Osteocyte (in vitro differentiated cells): ENCODE results near the gene TNFSF11. TPM values are rescaled to one million over a fixed set of nuclear protein-coding genes. Genes with fewer than 3 reads are reported as not detected.

Source experiments
- DNase-seq: peaks from one replicate; pipeline ENCODE4 v3.0.0; 2021; ENCODE audit warnings: mixed read lengths; ENCODE audit not compliant: unreplicated experiment; ENCODE audit errors: extremely low spot score
- H3K27ac Mint-ChIP-seq: one replicate; pipeline ENCODE4 v1.8.0; 2021; ENCODE audit warnings: mild to moderate bottlenecking, mixed read lengths; ENCODE audit not compliant: unreplicated experiment
- H3K27me3 Mint-ChIP-seq: one replicate; pipeline ENCODE4 v1.8.0; 2021; ENCODE audit warnings: mixed read lengths; ENCODE audit not compliant: unreplicated experiment
- H3K36me3 Mint-ChIP-seq: one replicate; pipeline ENCODE4 v1.8.0; 2021; ENCODE audit warnings: mixed read lengths; ENCODE audit not compliant: unreplicated experiment
- H3K4me1 Mint-ChIP-seq: one replicate; pipeline ENCODE4 v1.8.0; 2021; ENCODE audit warnings: mixed read lengths; ENCODE audit not compliant: unreplicated experiment
- H3K4me3 Mint-ChIP-seq: one replicate; pipeline ENCODE4 v1.8.0; 2021; ENCODE audit warnings: mild to moderate bottlenecking, moderate library complexity, mixed read lengths; ENCODE audit not compliant: unreplicated experiment
- H3K9me3 Mint-ChIP-seq: one replicate; pipeline ENCODE4 v1.8.0; 2021; ENCODE audit warnings: mixed read lengths; ENCODE audit not compliant: unreplicated experiment
- CTCF ChIP-seq: fragments of 200-600 bp; sonication (generic); IDR thresholded peaks from 2 replicates; pipeline ENCODE4 v1.5.0; 2021; ENCODE audit warnings: antibody characterized with exemption, mild to moderate bottlenecking, moderate library complexity
- long read RNA-seq: library from polyadenylated mRNA; unstranded; transcript quantifications from one replicate; pipeline ENCODE4 v2.0.0, GENCODE V29; 2021
- total RNA-seq: library from RNA; stranded (reverse); gene quantifications from 2 replicates; pipeline ENCODE4 v1.2.1, GENCODE V29; 2021

Gene TNFSF11
- total RNA-seq, result 0.26 TPM in 1 of 2 replicates, not detected in the other
- long read RNA-seq, result 0 reads

- Mint-ChIP-seq H3K4me3 (peak within 1 kb of the TSS; percentile 68), H3K27me3 (peaks cover 63% of the 10 kb centered on the region)
These were observed at the start of gene TNFSF11 for GRCh38 chr13:42574011-42574410. TSS of gene TNFSF11 (plus strand) at chr13:42574152. CDS start at chr13:42574304, 152 bp downstream.

GRCh38 chr13:42524487-42525034 is 49.4 kb upstream of the TNFSF11 start:
- peaks cover 3% of the 10 kb centered on the region for H3K4me1 Mint-ChIP-seq
- DNase-seq, result no peak
- no peak for TF ChIP-seq CTCF
- H3K36me3 Mint-ChIP-seq, result no peaks in the 10 kb centered on the region
- peaks cover 8% of the 10 kb centered on the region for H3K9me3 Mint-ChIP-seq
- no peak overlapping the region for H3K27ac Mint-ChIP-seq
- peaks cover 22% of the 10 kb centered on the region for H3K27me3 Mint-ChIP-seq
- no peak overlapping the region for H3K4me3 Mint-ChIP-seq

More at GRCh38 chr13:42574011-42574410, at the start of gene TNFSF11:
- peaks cover 11% of the 10 kb centered on the region for H3K36me3 Mint-ChIP-seq
- no peak for DNase-seq
- TF ChIP-seq CTCF, result no peak
- H3K27ac Mint-ChIP-seq, result no peak within 1 kb of the TSS
- H3K4me1 Mint-ChIP-seq, result peaks cover 10% of the 10 kb centered on the region
- peaks cover 13% of the 10 kb centered on the region for H3K9me3 Mint-ChIP-seq

GRCh38 chr13:42525035-42525504 is 48.9 kb upstream of the TNFSF11 start:
- H3K9me3 Mint-ChIP-seq, result peaks cover 7% of the 10 kb centered on the region
- no peak for TF ChIP-seq CTCF
- no peaks in the 10 kb centered on the region for H3K36me3 Mint-ChIP-seq
- peaks cover 22% of the 10 kb centered on the region for H3K27me3 Mint-ChIP-seq
- no peak overlapping the region for H3K27ac Mint-ChIP-seq
- no peak for DNase-seq
- peaks cover 3% of the 10 kb centered on the region for H3K4me1 Mint-ChIP-seq
- no peak overlapping the region for H3K4me3 Mint-ChIP-seq

GRCh38 chr13:42526276-42526675 is 47.7 kb upstream of the TNFSF11 start:
- no peak for DNase-seq
- Mint-ChIP-seq H3K9me3 (peaks cover 3% of the 10 kb centered on the region), H3K27me3 (peaks cover 25% of the 10 kb centered on the region), H3K27ac (no peak overlapping the region), H3K4me1 (peaks cover 3% of the 10 kb centered on the region), H3K4me3 (no peak overlapping the region), H3K36me3 (no peaks in the 10 kb centered on the region)
- no peak for TF ChIP-seq CTCF

- H3K36me3 Mint-ChIP-seq, result no peaks in the 10 kb centered on the region
- H3K9me3 Mint-ChIP-seq, result peaks cover 3% of the 10 kb centered on the region
- H3K27ac Mint-ChIP-seq, result no peak overlapping the region
- no peak for DNase-seq
- no peak for TF ChIP-seq CTCF
- peaks cover 24% of the 10 kb centered on the region for H3K27me3 Mint-ChIP-seq
- H3K4me1 Mint-ChIP-seq, result peaks cover 3% of the 10 kb centered on the region
- no peak overlapping the region for H3K4me3 Mint-ChIP-seq
These were observed 47.1 kb upstream of the TNFSF11 start for GRCh38 chr13:42526804-42527203.
